Esophagus squamous epithelium (tissue), 4 donors: ENCODE data around the gene FTL.

Source experiments
- CTCF ChIP-seq, 6 experiments: fragments of 450-650 bp in 4 of 6; fragments of 200-600 bp in 2 of 6; sonication (generic) in 2 of 6; IDR thresholded peaks; one replicate each; pipeline ENCODE4 v1.5.1; 2016 to 2019; ENCODE audit warnings: antibody characterized with exemption in 6 of 6, mild to moderate bottlenecking in 4 of 6, moderate library complexity in 4 of 6
- POLR2A ChIP-seq, 4 donors: fragments of 450-650 bp; IDR thresholded peaks; one replicate each; pipeline ENCODE4 v1.6.1; 2017; ENCODE audit warnings: antibody characterized with exemption in 4 of 4, mild to moderate bottlenecking in 4 of 4, moderate library complexity in 3 of 4

GRCh38 chr19:48934837-48935236 lies 30.3 kb upstream of the FTL start:
- no peak for TF ChIP-seq CTCF (IDR thresholded peaks at IDR 0.05)
- TF ChIP-seq POLR2A (IDR thresholded peaks at IDR 0.05) = no peak
